ENCODE data around the gene TOP2A. TPM values are rescaled to one million over a fixed set of nuclear protein-coding genes. Genes with fewer than 3 reads are reported as not detected.

The TOP2A gene
- total RNA-seq, 4 donors from 2014 or later = 0.75 to 8.5 (median 3.7) TPM

GRCh38 chr17:40422990-40423633 lies 5.4 kb upstream of the TOP2A start:
- no peak for TF ChIP-seq CTCF (IDR thresholded peaks at IDR 0.05; ENCODE audit: low read depth)

- no peak for TF ChIP-seq CTCF (IDR thresholded peaks at IDR 0.05; ENCODE audit: low read depth)
Measured at GRCh38 chr17:40419559-40420331, 2.0 kb upstream of the TOP2A start.

- TF ChIP-seq CTCF (IDR thresholded peaks at IDR 0.05; ENCODE audit: low read depth) = no peak
Measured at GRCh38 chr17:40418428-40418706, 671 bp upstream of the TOP2A start.

GRCh38 chr17:40417258-40417608 lies 463 bp downstream of the TOP2A start:
- TF ChIP-seq CTCF (IDR thresholded peaks at IDR 0.05; ENCODE audit: low read depth) = no peak

GRCh38 chr17:40416671-40417070 lies 1.0 kb downstream of the TOP2A start:
- TF ChIP-seq CTCF (IDR thresholded peaks at IDR 0.05; ENCODE audit: low read depth) = no peak

- no peak for TF ChIP-seq CTCF (IDR thresholded peaks at IDR 0.05; ENCODE audit: low read depth)
Measured at GRCh38 chr17:40415390-40415789, 2.3 kb downstream of the TOP2A start.

GRCh38 chr17:40412880-40413279 lies 4.8 kb downstream of the TOP2A start:
- no peak for TF ChIP-seq CTCF (IDR thresholded peaks at IDR 0.05; ENCODE audit: low read depth)
